Measurements from ENCODE around the gene HSPG2.
"Not testable (repeated sequence)": the region's sequence is repeated elsewhere in the genome, so short reads cannot be mapped to it uniquely, and the experiment has no call there.

The HSPG2 gene

GRCh38 chr1:21931171-21932093, 5.7 kb downstream of the HSPG2 start:
- no peak for DNase-seq (ENCODE audit: low spot score)
- Mint-ChIP-seq H3K36me3 (ENCODE audit: low read depth) (no peaks in the 10 kb centered on the region), H3K4me1 (ENCODE audit: low read depth) (peaks cover 3% of the 10 kb centered on the region), H3K27me3 (ENCODE audit: low read depth) (peaks cover 10% of the 10 kb centered on the region), H3K4me3 (no peak overlapping the region), H3K27ac (no peak overlapping the region), H3K9me3 (no peaks in the 10 kb centered on the region)

- Mint-ChIP-seq H3K36me3 (ENCODE audit: low read depth) (no peaks in the 10 kb centered on the region), H3K9me3 (no peaks in the 10 kb centered on the region), H3K4me1 (ENCODE audit: low read depth) (peaks cover 3% of the 10 kb centered on the region), H3K27me3 (ENCODE audit: low read depth) (peaks cover 4% of the 10 kb centered on the region), H3K4me3 (no peak overlapping the region), H3K27ac (no peak overlapping the region)
- DNase-seq (ENCODE audit: low spot score): no peak
Observed at GRCh38 chr1:21930629-21931170, 6.4 kb downstream of the HSPG2 start.

GRCh38 chr1:21930080-21930571, 7.0 kb downstream of the HSPG2 start:
- no peaks in the 10 kb centered on the region for H3K36me3 Mint-ChIP-seq (ENCODE audit: low read depth)
- H3K9me3 Mint-ChIP-seq: no peaks in the 10 kb centered on the region
- peaks cover 3% of the 10 kb centered on the region for H3K4me1 Mint-ChIP-seq (ENCODE audit: low read depth)
- H3K4me3 Mint-ChIP-seq: no peak overlapping the region
- DNase-seq (ENCODE audit: low spot score): no peak
- H3K27ac Mint-ChIP-seq: no peak overlapping the region
- no peaks in the 10 kb centered on the region for H3K27me3 Mint-ChIP-seq (ENCODE audit: low read depth)

- H3K4me3 Mint-ChIP-seq: no peak overlapping the region
- H3K36me3 Mint-ChIP-seq (ENCODE audit: low read depth): no peaks in the 10 kb centered on the region
- DNase-seq (ENCODE audit: low spot score): no peak
- H3K4me1 Mint-ChIP-seq (ENCODE audit: low read depth): no peaks in the 10 kb centered on the region
- no peaks in the 10 kb centered on the region for H3K9me3 Mint-ChIP-seq
- H3K27ac Mint-ChIP-seq: no peak overlapping the region
- no peaks in the 10 kb centered on the region for H3K27me3 Mint-ChIP-seq (ENCODE audit: low read depth)
Observed at GRCh38 chr1:21927533-21928237, 9.4 kb downstream of the HSPG2 start.

- H3K27me3 Mint-ChIP-seq (ENCODE audit: low read depth): no peaks in the 10 kb centered on the region
- H3K36me3 Mint-ChIP-seq (ENCODE audit: low read depth): no peaks in the 10 kb centered on the region
- no peak overlapping the region for H3K27ac Mint-ChIP-seq
- no peak overlapping the region for H3K4me3 Mint-ChIP-seq
- H3K9me3 Mint-ChIP-seq: no peaks in the 10 kb centered on the region
- no peaks in the 10 kb centered on the region for H3K4me1 Mint-ChIP-seq (ENCODE audit: low read depth)
- no peak for DNase-seq (ENCODE audit: low spot score)
Observed at GRCh38 chr1:21926814-21927532, 10.1 kb downstream of the HSPG2 start.

- no peak for DNase-seq (ENCODE audit: low spot score)
- Mint-ChIP-seq H3K36me3 (ENCODE audit: low read depth) (no peaks in the 10 kb centered on the region), H3K4me1 (ENCODE audit: low read depth) (no peaks in the 10 kb centered on the region), H3K27me3 (ENCODE audit: low read depth) (no peaks in the 10 kb centered on the region), H3K4me3 (no peak overlapping the region), H3K27ac (no peak overlapping the region), H3K9me3 (no peaks in the 10 kb centered on the region)
Observed at GRCh38 chr1:21926065-21926464, 11.0 kb downstream of the HSPG2 start.

- no peaks in the 10 kb centered on the region for H3K4me1 Mint-ChIP-seq (ENCODE audit: low read depth)
- no peaks in the 10 kb centered on the region for H3K9me3 Mint-ChIP-seq
- H3K27ac Mint-ChIP-seq: no peak overlapping the region
- no peak for DNase-seq (ENCODE audit: low spot score)
- H3K4me3 Mint-ChIP-seq: no peak overlapping the region
- H3K27me3 Mint-ChIP-seq (ENCODE audit: low read depth): no peaks in the 10 kb centered on the region
- H3K36me3 Mint-ChIP-seq (ENCODE audit: low read depth): no peaks in the 10 kb centered on the region
Observed at GRCh38 chr1:21925334-21925940, 11.7 kb downstream of the HSPG2 start.

GRCh38 chr1:21924503-21925005, 12.6 kb downstream of the HSPG2 start:
- no peak overlapping the region for H3K4me3 Mint-ChIP-seq

GRCh38 chr1:21922090-21923013, 14.8 kb downstream of the HSPG2 start:
- H3K36me3 Mint-ChIP-seq (ENCODE audit: low read depth): no peaks in the 10 kb centered on the region
- no peaks in the 10 kb centered on the region for H3K9me3 Mint-ChIP-seq
- no peaks in the 10 kb centered on the region for H3K4me1 Mint-ChIP-seq (ENCODE audit: low read depth)
- no peaks in the 10 kb centered on the region for H3K27me3 Mint-ChIP-seq (ENCODE audit: low read depth)
- no peak overlapping the region for H3K27ac Mint-ChIP-seq
- H3K4me3 Mint-ChIP-seq: no peak overlapping the region
- DNase-seq (ENCODE audit: low spot score): no peak

More at GRCh38 chr1:21924503-21925005, 12.6 kb downstream of the HSPG2 start:
- no peaks in the 10 kb centered on the region for H3K36me3 Mint-ChIP-seq (ENCODE audit: low read depth)
- H3K4me1 Mint-ChIP-seq (ENCODE audit: low read depth): no peaks in the 10 kb centered on the region
- H3K9me3 Mint-ChIP-seq: no peaks in the 10 kb centered on the region
- no peak for DNase-seq (ENCODE audit: low spot score)
- no peak overlapping the region for H3K27ac Mint-ChIP-seq
- H3K27me3 Mint-ChIP-seq (ENCODE audit: low read depth): no peaks in the 10 kb centered on the region

- H3K27me3 Mint-ChIP-seq (ENCODE audit: low read depth): no peaks in the 10 kb centered on the region
- H3K9me3 Mint-ChIP-seq: no peaks in the 10 kb centered on the region
- no peaks in the 10 kb centered on the region for H3K36me3 Mint-ChIP-seq (ENCODE audit: low read depth)
- H3K4me1 Mint-ChIP-seq (ENCODE audit: low read depth): no peaks in the 10 kb centered on the region
- DNase-seq (ENCODE audit: low spot score): no peak
- no peak overlapping the region for H3K27ac Mint-ChIP-seq
- no peak overlapping the region for H3K4me3 Mint-ChIP-seq
Observed at GRCh38 chr1:21921100-21921875, 15.8 kb downstream of the HSPG2 start.

- Mint-ChIP-seq H3K9me3 (no peaks in the 10 kb centered on the region), H3K27me3 (ENCODE audit: low read depth) (no peaks in the 10 kb centered on the region), H3K4me3 (no peak overlapping the region), H3K27ac (no peak overlapping the region), H3K36me3 (ENCODE audit: low read depth) (no peaks in the 10 kb centered on the region), H3K4me1 (ENCODE audit: low read depth) (no peaks in the 10 kb centered on the region)
- no peak for DNase-seq (ENCODE audit: low spot score)
Observed at GRCh38 chr1:21919520-21919919, 17.6 kb downstream of the HSPG2 start.

GRCh38 chr1:21917239-21917631, 19.9 kb downstream of the HSPG2 start:
- not testable (repeated sequence) for H3K4me3 Mint-ChIP-seq; H3K27ac Mint-ChIP-seq; DNase-seq (ENCODE audit: low spot score); H3K4me1 Mint-ChIP-seq (ENCODE audit: low read depth); H3K9me3 Mint-ChIP-seq; H3K27me3 Mint-ChIP-seq (ENCODE audit: low read depth); H3K36me3 Mint-ChIP-seq (ENCODE audit: low read depth)
